Panc1 (cell line): Measurements from ENCODE around the gene SEBOX.

Source experiments
- CTCF ChIP-seq: fragments of 450-650 bp; IDR thresholded peaks from 2 replicates; pipeline ENCODE4 v1.5.1; 2017; ENCODE audit warnings: mild to moderate bottlenecking
- POLR2AphosphoS5 ChIP-seq: IDR thresholded peaks from 2 replicates; pipeline ENCODE4 v1.6.1; 2012; ENCODE audit warnings: mild to moderate bottlenecking, low read depth, low read length, moderate library complexity
- SIN3A ChIP-seq: IDR thresholded peaks from 2 replicates; pipeline ENCODE4 v1.6.1; 2012; ENCODE audit warnings: low read depth, mild to moderate bottlenecking, low read length, moderate library complexity, borderline replicate concordance; ENCODE audit not compliant: insufficient read depth
- TCF7L2 ChIP-seq: IDR thresholded peaks from 2 replicates; pipeline ENCODE4 v1.6.1; 2011; ENCODE audit warnings: mild to moderate bottlenecking, low read depth, low read length, inconsistent platforms

GRCh38 chr17:28327709-28328108 is 37.3 kb downstream of the SEBOX start:
- TF ChIP-seq TCF7L2 (no peak), POLR2AphosphoS5 (no peak), CTCF (peak; percentile 28; the same call in 1 of the 2 replicates), SIN3A (no peak)
